Measurements from ENCODE around the gene SFMBT1.

The SFMBT1 gene

DNA sequence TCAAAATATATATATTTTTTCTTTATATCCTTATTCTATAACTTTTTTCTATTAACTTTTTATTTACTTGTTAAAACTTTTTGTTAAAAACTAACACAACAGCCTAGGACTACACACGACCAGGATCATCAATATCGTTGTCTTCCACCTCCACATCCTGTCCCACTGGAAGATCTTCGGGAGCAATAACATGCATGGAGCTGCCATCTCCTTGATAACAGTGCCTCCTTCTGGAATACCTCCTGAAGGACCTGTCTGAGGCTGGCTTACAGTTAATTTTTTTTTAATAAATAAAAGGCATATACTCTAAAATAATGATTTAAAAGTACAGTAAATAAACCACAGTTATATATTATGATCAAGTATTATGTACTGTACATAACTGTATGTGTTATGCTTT is 58.9 kb downstream of the SFMBT1 start:
- DNase-seq (ENCODE audit: low read depth), result no peak

DNA sequence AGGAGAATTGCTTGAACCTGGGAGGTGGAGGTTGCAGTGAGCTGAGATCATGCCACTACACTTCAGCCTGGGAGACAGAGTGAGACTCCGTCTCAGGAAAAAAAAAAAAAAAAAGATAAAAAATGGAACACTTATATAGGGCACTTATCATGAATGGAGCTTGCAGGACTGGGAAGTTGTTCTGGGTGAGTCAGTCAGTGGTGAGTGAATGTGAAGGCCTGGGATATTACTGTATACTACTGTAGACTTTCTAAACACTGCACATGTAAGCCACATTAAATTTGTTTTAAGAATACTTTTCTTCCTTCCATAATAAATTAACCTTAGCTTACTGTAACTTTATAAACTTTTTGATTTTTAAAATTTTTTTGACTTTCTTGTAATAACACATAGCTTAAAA is 59.8 kb downstream of the SFMBT1 start:
- DNase-seq (ENCODE audit: low read depth), result no peak

DNA sequence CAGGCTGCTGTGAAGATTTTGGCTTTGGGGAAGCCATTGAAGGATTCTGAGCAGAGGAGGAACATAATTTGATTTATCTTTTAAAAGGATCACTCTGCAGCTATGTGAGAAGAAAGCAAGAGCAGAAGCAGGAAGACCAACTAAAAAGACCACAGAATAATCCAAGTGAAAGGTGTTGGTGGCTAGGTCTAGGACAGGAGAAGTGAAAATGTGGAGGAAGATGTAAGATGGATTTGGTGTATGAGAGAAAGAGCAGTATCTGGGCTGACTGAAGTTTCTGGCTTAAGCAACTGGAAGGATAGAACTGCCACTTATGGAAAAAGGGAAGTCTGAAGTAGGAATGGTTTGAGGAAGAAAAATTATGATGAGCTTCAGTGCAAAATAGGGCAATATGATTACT is 62.0 kb downstream of the SFMBT1 start:
- no peak for DNase-seq (ENCODE audit: low read depth)

DNA sequence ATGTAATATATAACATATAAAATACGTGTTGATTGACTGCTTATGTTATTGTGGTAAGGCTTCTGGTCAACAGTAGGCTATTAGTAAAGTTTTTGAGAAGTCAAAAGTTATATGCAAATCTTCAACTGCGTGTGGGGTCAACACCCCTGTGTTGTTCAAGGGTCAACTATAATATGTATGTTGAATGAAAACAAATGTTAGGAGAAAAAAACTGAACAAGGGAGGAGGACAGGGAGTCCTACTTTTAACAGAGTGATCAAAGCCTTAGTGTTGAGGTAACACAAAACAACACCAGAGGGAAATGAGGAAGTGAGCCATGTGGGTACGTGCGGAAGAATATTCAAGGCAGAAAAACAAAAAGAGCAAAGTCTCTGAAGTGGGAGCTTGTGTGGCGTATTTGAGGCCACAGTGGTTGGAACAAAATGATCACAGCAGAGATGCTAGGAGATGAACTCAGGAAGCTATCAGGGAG is 62.5 kb downstream of the SFMBT1 start:
- peak; percentile 8 for DNase-seq (ENCODE audit: low read depth)

DNA sequence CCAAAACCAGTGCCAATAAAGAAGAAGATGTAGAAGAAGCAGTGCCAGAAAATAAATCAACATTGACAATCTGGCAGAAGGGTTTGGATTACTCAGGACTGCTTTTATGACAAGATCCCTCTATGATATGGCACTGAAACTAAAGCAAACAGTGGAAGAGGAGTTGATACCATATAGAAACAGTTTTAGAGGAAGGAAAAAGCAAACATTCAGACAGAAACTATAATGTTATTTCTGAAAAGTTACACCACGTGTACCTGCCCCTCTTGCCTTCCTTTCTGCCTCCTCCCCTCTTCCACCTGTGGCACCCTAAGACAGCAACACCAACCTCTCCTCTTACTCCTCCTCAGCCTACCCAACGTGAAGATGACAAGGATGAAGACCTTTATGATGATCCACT is 63.0 kb downstream of the SFMBT1 start:
- DNase-seq (ENCODE audit: low read depth), result no peak

DNA sequence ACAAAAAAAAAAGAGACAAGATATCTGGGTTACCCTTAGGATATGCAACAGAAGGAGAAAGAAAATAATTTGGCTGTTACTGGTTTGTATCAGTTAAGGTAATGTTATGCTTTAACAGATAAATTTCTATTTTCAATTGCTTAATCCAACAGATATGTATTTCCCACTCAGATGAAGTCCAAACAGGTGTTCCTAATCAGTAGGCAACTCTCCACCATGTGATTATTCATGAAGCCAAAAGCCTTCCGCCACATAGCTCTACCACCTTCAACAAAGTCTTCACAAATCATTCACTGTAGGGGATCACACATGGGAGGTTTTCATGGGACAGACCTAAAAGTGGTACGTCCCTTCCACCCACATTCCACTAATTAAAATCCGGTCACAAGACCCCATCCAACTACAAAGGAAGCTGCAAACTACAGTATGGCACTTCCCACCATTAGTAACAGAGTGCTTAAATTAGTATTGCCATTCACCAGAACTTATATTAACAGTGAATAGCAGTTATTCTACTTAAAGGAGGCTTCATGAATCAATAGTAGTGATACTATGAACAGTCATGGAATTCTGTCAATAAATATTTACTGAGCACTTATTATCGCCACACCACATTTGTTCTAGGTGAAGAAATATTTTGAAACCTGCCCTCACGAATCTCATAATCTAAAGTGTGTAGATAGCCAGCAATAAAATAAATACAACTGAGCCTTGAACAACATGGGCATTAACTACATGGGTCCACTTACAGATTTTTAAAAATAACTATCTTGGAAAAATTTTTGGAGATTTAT is 66.5 kb downstream of the SFMBT1 start:
- no peak for DNase-seq (ENCODE audit: low read depth)

DNA sequence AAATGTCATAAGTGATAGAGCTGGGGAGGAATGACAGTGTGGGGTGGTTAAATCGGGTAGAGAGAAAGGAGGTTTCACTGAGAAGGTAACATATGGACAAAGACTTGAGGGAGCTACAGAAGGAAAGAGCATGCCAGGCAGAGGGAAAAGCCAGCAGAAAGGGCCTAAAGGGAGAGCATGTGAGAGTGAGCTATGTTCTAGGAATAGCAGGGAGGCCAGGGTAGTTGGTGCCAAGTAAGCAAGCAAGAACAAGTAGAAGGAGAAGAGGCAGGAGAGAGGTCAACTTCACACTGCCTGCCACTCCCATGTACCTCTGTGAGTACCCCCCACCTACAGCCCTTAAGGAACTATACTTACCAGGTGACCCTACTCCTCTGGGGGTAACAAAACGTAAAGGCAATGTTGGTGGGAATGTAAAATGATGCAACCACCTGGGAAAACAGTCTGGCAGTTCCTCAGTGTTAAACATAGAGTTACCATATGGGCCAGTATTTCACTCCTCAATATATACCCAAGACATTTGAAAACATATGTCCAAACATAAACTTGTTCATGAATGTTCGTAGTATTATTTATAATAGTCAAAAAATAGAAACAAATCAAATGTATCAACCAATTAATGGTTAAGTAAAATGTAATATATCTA is 67.6 kb downstream of the SFMBT1 start:
- DNase-seq (ENCODE audit: low read depth), result no peak

DNA sequence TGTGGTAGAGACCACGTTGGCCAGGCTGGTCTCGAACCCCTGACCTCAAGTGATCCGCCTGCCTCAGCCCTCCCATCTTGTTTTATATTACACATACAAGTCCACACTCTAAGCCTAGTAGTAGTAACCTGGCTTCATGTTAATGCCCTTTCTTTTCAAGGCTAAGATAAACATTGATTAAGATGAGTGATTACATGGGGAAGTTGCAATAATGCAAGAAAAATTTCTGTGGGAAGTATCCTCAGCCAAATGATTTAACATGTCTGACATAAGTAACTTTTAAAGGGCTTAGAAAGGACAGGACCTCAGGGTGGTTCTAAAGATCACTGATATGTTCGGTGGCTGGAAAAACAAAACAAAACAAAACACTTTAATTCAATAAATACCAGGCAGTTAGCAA is 72.1 kb downstream of the SFMBT1 start:
- DNase-seq (ENCODE audit: low read depth), result no peak

DNA sequence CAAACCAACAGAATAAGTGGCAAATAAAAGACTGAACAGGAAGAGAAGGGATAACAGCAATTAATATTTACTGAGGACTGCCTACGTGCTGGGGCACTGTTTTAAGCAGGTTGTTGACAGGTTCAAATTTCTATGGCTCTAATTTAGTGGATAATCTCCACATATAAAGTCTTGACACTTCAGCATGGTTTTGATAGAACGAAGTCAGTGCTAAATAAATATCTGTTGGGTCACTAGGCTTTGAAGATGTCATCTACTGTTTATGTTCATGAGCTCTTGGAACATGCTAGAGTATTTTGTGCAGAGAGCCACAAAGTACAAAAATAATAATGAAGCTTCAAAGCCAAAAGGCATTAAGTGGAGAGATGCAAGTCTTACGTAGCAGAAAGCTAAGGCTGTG is 74.0 kb downstream of the SFMBT1 start:
- no peak for DNase-seq (ENCODE audit: low read depth)

DNA sequence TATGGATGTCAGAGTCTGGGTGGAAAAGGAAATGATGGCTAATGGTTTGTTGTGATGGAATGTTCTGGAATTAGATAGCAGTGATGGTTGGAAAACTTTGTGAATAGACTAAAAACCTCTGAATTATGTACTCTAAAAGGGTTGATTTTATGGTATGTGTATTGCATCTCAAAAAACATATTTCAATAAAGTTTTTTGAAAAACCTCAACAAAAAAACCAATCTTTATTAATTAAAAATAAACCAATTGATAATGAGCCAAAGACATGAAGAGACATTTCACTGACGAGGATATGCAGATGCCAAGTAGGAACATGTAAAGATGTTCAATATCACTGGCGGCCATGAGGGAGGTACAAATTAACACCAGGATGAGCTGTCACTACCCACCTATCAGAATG is 78.5 kb downstream of the SFMBT1 start:
- DNase-seq (ENCODE audit: low read depth), result no peak

DNA sequence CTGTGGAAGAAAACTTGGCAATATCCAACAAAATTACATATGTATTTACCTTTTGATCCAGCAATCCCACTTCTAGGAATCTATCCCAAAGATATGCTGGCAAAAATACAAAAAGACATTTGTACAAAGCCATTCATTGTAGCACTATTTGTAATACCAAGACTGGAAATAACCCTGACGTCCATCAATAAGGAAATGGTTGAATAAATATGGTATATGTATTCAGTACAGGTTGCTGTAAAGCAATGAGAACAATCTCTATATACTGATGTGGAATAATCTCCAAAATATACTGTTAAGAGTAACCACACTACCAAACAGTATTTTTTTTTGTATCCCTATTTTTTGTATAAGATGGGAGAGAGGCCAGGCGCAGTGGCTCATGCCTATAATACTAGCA is 83.7 kb downstream of the SFMBT1 start:
- DNase-seq (ENCODE audit: low read depth), result no peak

DNA sequence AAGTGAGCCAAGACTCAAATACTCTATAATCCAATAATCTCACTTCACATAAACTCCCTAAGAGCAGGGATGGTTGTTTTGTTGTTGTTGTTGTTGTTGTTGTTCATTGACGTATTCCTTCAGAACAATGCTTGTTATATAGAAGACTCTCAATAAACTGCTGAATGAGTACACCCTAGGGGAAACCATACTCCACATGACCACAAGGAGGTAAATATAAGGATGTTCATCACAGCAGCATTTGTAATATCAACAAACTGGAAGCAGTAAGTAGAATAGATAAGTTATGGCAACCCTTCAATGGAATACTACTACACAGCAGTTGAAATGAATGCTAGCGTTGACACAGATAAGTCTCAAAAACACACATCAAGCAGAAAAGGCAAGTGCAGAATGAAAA is 86.1 kb downstream of the SFMBT1 start:
- no peak for DNase-seq (ENCODE audit: low read depth)

DNA sequence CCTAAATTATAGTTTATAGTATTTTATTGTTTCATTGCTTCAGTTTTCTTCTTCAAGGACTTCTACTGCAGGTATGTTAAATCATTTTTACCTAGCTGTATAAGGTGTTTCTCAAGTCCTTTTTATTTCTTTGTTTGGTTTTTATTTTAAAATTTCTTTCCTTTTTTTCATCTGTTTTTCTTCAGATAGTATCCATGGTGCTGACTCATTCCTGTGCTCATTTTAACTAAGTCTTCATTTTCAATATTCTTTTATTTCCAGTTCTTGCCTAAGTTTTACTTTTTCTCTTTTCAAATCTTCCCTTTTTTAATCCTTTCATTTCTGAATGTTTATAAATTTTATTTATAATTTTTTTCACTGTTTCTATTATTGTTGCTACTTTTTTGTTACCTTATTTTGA is 106.3 kb downstream of the SFMBT1 start:
- DNase-seq (ENCODE audit: low read depth), result no peak

DNA sequence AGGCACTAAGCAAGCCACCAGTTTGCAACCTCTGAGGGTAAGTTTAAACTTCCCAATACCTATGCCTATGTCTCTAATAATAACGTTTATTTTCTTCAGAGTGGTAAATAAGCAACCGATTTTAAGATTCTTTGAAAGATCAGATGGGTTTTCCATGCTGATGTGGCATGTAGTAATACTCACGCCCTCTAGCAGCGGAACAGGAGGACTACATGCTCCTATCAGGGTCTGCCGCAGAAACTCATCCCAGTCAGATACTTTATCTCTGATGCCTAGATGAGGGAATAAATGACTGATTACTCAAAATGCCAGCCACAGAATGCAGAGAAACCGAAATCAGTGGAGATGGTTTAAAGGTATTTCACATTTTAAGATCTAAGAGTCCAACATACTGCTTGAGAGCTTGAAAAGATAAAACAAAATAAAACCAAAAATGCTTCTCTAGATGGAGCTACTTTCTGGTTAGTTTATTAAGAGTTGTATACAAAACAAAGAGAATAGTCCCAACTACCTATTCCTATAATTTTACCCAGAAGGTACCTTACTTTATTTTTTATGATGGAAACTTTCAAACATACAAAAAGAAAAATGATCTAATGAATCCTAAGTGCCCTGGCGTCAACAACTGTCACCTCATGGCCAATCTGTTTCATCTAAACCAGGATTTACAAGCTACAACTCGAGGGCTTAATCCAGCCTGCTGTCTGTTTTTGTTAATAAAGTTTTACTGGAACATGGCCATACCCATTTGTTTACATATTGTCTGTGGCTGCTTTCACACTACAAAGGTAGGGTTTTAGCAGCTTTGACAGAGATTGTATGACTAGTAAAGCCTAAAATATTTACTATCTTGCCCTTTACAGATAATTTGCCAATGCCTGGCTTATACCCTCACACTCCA is 111.0 kb downstream of the SFMBT1 start:
- DNase-seq (ENCODE audit: low read depth), result peak; percentile 3

DNA sequence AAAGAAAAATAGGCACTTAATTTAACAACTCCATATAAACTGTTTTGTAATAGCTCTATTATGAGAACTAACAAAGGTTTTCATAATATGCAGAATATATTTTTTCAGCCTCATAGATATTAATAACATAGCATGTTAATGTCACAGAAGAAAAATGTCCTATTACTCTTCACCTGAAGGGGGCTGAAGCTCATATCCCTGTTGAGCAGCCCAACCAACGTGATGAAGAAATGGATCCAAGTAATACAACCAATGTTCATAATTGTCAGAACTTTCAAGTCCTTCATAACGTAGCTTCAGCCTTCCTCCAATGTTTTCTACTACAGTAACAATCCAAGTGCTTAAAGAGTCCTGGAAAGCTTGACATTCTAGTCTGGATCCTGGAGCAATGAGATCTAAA is 114.0 kb downstream of the SFMBT1 start:
- DNase-seq (ENCODE audit: low read depth), result no peak

DNA sequence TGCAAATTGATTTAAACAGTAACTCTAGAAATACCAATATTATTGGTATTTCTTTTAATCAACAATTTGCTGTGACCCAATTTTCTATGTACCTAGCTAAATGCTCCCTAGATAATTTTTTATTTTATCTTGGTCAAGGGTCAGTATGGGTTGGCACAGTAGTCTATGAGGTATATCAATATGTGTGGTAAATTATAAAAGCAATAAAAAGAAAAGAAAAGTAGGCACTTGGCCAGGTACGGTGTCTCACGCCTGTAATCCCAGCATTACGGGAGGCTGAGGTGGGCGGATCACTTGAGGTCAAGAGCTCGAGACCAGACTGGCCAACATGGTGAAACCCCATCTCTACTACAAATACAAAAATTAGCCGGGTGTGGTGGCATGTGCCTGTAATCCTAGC is 114.5 kb downstream of the SFMBT1 start:
- no peak for DNase-seq (ENCODE audit: low read depth)

DNA sequence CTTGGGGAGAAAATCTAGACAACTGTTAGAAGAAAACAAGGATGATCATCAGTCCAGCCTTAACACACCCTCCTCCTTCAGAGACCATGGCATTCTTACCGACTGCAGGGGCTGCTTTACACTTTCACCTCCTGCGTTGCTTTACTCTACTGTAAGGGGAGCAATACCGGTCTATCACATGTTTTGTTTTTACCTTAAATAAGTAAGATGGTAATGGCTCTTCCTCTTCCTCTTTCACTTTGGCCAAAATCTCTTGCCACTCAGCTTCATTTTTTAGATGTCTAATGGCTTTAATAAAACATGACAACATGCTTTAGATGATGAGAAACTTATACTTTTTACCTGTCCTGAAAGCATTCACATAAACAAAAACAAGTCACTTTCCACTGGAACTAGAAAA is 115.1 kb downstream of the SFMBT1 start:
- DNase-seq (ENCODE audit: low read depth), result no peak

DNA sequence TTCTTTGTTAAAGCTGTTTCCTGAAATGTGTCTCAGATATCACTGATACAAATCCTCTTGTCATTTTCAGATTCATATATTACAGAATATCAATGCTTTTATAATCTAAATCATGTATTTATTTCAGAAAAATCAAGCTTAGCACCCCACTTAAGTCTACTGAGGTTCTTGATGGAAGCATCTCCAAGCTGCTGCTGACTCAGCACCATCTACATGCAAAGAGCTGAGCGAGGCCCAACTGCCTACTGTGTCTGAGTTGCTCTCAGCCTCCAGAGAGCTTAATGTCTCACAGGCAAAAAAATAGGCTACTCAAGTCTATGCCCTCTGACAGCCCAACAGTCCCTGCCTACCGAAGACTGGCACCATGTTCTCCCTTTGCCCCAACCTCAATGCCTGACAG is 119.3 kb downstream of the SFMBT1 start:
- DNase-seq (ENCODE audit: low read depth), result no peak

DNA sequence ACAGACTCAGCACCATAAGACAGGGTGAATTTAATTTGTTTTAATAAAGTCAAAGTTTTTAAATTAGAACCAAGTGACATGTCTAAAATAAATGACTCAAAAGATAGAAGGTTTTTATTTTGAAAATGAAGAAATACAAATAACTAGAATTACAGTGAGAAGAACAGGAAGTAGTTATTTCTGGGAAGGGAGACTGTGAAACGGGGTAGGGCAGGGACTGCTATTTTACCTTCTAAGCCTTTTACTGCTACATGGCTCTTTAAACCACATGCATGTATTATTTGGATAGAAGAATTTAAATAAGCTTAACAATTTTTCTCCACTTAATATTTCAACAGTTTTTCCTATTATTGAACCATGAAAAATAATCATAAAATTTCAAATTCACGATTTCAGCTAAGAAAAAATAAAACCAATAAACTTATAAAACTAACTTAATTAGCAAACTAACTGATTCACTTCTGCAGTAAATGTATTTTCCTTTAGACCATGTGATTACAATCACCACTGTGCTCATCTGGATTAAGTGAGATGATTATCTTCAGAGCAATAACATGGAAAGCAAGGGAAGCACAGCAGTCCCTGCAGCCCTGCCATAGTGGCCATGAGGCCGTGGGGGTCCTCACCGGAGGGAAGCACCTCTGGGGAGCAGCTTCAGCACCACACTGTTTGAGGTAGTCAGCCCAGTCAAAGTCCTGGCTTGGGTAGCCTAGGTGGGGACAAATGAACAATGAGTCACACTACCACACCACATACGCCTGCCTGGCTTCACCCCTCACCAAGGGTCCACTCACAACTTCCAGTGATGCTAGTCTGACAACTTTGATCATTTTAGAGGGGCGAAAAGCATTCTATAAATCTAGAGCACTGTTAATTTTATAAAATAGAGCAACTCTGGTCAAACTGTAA is 120.2 kb downstream of the SFMBT1 start:
- no peak for DNase-seq (ENCODE audit: low read depth)

DNA sequence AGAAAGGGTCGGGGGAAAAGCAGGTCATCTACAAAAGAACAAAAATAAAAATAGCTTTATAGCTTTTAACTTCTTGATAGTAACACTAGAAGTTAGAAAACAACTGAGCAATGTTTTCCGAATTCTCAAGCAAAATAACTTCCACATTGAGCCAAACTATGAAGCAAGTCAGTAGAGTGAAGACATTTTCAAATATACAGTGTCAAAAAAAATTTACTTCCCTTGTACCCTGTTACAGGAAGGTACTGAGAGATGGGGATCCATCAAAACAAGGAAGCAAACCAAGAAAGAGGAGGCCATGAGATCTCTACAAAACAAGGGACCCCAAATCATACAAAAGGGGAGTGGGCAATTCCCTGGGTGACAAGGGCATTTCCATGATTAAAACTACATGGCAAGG is 121.9 kb downstream of the SFMBT1 start:
- DNase-seq (ENCODE audit: low read depth), result no peak

DNA sequence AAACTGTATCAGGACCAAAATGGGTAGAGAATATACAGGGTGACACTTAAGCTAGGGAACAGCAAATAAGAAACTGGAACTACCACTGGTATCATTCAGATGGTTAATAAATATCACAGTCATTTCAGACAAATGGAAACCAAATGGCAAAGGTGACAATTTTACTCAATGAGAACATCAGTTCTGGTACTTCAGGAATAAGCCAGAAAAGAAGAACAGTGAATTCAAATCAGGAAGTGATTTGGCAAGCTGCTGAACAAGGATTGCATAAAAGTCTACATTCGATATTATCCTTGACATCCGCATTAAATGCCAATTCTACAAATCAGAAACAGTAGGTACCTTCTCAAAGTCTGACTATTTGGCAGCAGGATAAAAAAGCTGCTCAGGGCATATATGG is 125.0 kb downstream of the SFMBT1 start:
- no peak for DNase-seq (ENCODE audit: low read depth)

DNA sequence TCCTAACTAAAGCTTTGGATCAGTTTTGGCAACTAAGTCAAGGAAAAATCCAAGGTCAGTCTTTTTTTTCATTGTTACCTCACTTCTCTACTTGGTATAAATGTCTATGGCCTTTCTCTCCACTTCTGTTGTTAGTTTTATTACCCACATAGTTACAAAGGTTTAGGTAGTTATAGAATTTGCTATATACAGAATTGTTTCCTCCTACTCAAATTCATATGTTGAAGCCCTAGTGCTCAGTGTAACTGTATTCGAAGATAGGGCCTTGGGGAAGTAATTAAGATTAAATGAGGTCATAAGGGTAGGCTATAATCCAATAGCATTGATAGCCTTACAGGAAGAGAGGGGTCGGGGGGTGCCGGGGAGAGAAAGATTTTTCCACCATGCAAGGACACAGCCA is 128.8 kb downstream of the SFMBT1 start:
- no peak for DNase-seq (ENCODE audit: low read depth)
